HUES6 (cell line): Measurements from ENCODE around the gene TAX1BP3.

Experiments used
- H3K27ac ChIP-seq: 2 replicates; pipeline ENCODE4 v1.7.0; 2013; ENCODE audit warnings: low read depth, mild to moderate bottlenecking, low read length, inconsistent platforms
- H3K27me3 ChIP-seq: 2 replicates; pipeline ENCODE4 v1.6.1; 2013; ENCODE audit warnings: low read length; ENCODE audit not compliant: control insufficient read depth, insufficient read depth
- H3K36me3 ChIP-seq: 2 replicates; pipeline ENCODE4 v1.6.1; 2013; ENCODE audit warnings: low read length; ENCODE audit not compliant: control insufficient read depth, insufficient read depth
- H3K4me1 ChIP-seq: 2 replicates; pipeline ENCODE4 v1.6.1; 2013; ENCODE audit warnings: low read length; ENCODE audit not compliant: control insufficient read depth, insufficient read depth
- H3K4me3 ChIP-seq: 2 replicates; pipeline ENCODE4 v1.5.1; 2013; ENCODE audit warnings: low read depth, low read length
- H3K9ac ChIP-seq: one replicate; pipeline ENCODE4 v1.6.1; 2013; ENCODE audit warnings: mild to moderate bottlenecking, low read length
- H3K9me3 ChIP-seq: 2 replicates; pipeline ENCODE4 v1.6.1; 2013; ENCODE audit warnings: low read depth, low read length; ENCODE audit not compliant: control insufficient read depth, insufficient read depth

TAX1BP3 gene

DNA sequence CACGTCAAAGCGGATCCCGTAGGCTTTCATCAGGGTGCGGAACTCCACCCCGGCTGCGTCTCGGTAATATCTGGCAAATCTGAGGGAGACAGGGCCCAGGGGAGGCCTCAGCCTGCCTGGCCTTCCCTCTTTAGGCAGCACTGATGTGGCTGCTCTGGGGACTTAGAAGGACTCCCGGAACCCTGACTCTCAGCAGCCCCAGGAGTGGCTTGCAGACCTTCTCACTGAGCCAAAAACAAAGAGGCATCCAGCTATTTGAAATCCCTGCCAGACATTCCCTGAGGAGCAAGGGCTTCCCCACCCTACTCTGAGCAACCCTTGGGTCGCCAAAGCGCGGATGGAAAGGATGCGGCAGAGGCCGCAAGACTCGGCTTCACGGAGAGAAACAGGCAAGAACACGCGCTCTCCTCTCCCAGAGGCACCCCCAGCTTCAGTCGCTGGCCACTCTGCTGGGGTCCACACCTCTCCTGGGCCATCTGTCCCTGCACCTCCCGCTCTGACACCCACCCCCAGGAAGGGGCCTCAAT is 19.7 kb upstream of the TAX1BP3 start:
- Histone ChIP-seq H3K36me3 (no peaks in the 10 kb centered on the region), H3K4me3 (no peak overlapping the region), H3K4me1 (peaks cover 10% of the 10 kb centered on the region; the same call in 1 of the 2 replicates), H3K27me3 (peaks cover 5% of the 10 kb centered on the region; the same call in 1 of the 2 replicates), H3K9me3 (no peaks in the 10 kb centered on the region), H3K9ac (no peak overlapping the region), H3K27ac (no peak overlapping the region)

DNA sequence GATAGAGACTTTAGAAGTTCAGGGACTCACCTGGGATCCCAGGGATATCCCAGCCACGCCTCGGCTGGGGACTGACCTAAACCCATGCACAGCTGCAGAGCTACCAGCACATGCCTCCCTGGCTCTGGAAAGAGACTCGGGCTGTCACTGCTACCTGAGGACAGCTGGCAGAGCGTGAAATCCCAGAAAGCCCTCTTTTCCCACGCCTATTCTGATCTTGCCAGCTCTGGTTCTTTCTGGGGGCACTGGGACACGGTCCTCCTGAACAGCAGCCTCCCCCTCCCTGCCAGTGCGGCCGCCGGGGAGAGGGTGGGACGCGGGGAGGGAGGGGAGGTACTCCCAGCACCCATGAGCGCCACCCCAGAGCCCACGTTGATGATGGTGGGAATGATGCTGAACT is 16.8 kb upstream of the TAX1BP3 start:
- Histone ChIP-seq H3K9me3 (no peaks in the 10 kb centered on the region), H3K4me3 (no peak overlapping the region), H3K9ac (no peak overlapping the region), H3K27me3 (peaks cover 8% of the 10 kb centered on the region; the same call in 1 of the 2 replicates), H3K4me1 (peaks cover 10% of the 10 kb centered on the region; the same call in 1 of the 2 replicates), H3K27ac (no peak overlapping the region), H3K36me3 (no peaks in the 10 kb centered on the region)

DNA sequence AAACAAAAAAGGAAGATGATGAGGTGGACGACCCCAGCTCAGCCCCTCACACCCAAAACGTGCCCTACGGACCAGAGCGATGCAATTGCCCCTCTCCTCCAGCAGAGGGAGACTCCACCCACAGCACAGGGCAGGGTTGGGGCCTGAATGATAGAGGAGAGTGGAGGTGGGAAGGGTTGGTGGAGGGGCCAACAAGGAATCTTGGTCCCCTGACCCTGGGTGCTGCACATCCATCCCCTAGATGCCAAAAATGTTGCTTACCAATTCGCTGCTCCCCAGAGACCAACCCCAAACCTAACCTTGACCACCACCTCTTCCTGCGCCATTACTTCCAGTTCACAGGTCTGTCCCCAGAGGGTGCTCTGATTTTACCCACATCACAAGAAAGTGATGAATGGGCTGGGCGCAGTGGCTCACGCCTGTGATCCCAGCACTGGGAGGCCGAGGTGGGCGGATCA is 14.7 kb upstream of the TAX1BP3 start:
- peaks cover 7% of the 10 kb centered on the region for H3K4me1 ChIP-seq
- no peak overlapping the region for H3K27ac ChIP-seq

DNA sequence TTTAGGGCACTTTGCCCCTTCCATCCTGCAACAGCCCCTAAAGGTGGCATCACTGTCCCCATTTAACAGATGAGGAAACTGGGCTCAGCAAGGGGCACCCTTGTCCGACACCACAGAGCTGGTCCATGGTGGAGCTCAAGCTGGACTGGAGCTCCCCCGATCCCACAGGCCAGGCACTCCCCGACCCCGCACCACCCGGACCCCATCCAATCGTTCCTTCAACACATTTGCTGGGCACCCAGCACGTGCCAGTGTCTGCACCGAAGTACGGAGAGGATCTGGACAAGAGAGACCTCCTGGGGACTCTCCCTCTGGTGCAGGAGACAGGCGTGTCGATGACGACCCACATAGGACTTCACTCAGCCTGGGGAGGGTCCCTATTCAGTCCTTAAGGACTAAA is 13.7 kb upstream of the TAX1BP3 start:
- Histone ChIP-seq H3K4me1 (peaks cover 10% of the 10 kb centered on the region), H3K27me3 (peaks cover 8% of the 10 kb centered on the region; the same call in 1 of the 2 replicates), H3K9ac (no peak overlapping the region)

More for the DNA sequence above, 14.7 kb upstream of the TAX1BP3 start:
- peaks cover 8% of the 10 kb centered on the region; the same call in 1 of the 2 replicates for H3K27me3 ChIP-seq
- H3K9me3 ChIP-seq: no peaks in the 10 kb centered on the region
- H3K36me3 ChIP-seq: no peaks in the 10 kb centered on the region
- H3K4me3 ChIP-seq: no peak overlapping the region
- no peak overlapping the region for H3K9ac ChIP-seq

DNA sequence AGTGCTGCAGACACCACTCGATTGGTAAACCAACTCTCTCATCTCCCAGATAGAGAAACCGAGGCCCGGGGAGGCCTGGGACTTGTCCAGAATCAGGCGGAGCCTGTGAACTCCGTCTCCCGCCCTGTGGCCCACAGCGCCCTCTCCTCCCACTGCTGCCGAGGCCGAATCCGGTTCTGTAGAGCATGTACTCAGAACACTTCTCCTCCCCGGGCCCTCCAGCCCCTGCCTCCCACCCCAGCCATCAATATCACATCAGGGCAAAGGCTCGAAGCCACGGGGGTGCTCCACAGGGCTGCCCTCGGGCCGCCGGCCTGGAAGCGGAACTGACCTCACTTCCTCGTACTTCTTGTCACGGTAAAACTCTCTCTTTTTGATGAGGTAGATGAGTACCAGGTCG is 13.2 kb upstream of the TAX1BP3 start:
- H3K36me3 ChIP-seq: no peaks in the 10 kb centered on the region
- peaks cover 10% of the 10 kb centered on the region for H3K4me1 ChIP-seq
- peaks cover 8% of the 10 kb centered on the region; the same call in 1 of the 2 replicates for H3K27me3 ChIP-seq
- H3K4me3 ChIP-seq: no peak overlapping the region
- H3K27ac ChIP-seq: no peak overlapping the region
- no peaks in the 10 kb centered on the region for H3K9me3 ChIP-seq
- no peak overlapping the region for H3K9ac ChIP-seq

More for the DNA sequence above, 13.7 kb upstream of the TAX1BP3 start:
- Histone ChIP-seq H3K27ac (no peak overlapping the region), H3K36me3 (no peaks in the 10 kb centered on the region), H3K9me3 (no peaks in the 10 kb centered on the region), H3K4me3 (no peak overlapping the region)

DNA sequence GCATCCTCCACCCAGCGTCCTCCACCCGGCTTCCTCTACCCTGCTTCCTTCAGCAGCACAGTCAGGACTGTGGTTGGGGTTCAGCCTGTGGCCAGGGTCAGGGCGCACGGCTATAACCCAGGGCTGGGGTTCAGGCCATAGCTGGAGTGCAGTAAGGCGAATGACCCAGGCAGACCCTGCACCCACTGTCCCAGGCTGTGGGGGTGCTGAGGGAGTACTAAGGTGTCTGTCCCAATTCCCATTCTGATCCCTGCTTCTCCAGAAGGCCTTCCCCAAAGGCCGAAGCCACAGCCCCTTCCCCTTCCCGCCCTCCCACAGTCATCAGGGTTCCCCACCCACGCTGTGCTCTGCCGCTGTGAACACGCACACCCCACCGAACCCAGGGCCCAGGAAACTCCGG is 12.7 kb upstream of the TAX1BP3 start:
- H3K9me3 ChIP-seq: no peaks in the 10 kb centered on the region
- no peak overlapping the region for H3K9ac ChIP-seq
- H3K36me3 ChIP-seq: no peaks in the 10 kb centered on the region
- peaks cover 10% of the 10 kb centered on the region for H3K4me1 ChIP-seq
- H3K4me3 ChIP-seq: no peak overlapping the region
- H3K27me3 ChIP-seq: peaks cover 8% of the 10 kb centered on the region; the same call in 1 of the 2 replicates
- H3K27ac ChIP-seq: no peak overlapping the region

DNA sequence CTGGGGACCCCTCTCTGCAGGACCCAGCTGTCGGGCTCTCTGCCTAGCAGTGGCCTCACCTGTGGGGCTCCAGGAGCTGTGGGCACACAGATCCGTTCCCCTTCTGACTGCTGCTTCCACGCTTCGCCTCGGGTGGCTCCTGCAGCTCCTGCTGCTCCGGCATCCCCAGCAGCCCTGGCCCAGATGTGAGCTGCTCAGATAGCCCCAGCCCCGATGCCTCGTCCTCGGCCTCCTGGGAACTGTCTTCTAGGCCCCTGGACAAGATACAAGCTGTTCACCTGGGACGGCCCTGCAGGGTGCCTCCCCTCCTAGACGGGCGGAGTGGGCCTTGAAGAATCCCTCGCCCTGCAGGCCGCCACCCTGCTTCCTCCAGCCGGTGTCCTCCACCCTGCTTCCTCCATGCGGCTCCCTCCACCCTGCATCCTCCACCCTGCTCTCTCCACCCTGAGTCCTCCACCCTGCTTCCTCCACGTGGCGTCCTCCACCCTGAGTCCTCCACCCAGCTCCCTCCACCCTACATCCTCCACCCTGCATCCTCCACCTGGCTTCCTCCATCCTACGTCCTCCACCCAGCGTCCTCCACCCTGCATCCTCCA is 11.3 kb upstream of the TAX1BP3 start:
- H3K9ac ChIP-seq: no peak overlapping the region
- H3K9me3 ChIP-seq: no peaks in the 10 kb centered on the region
- no peak overlapping the region for H3K4me3 ChIP-seq
- H3K27me3 ChIP-seq: peaks cover 3% of the 10 kb centered on the region; the same call in 1 of the 2 replicates
- H3K4me1 ChIP-seq: peaks cover 10% of the 10 kb centered on the region
- H3K27ac ChIP-seq: no peak overlapping the region
- no peaks in the 10 kb centered on the region for H3K36me3 ChIP-seq

DNA sequence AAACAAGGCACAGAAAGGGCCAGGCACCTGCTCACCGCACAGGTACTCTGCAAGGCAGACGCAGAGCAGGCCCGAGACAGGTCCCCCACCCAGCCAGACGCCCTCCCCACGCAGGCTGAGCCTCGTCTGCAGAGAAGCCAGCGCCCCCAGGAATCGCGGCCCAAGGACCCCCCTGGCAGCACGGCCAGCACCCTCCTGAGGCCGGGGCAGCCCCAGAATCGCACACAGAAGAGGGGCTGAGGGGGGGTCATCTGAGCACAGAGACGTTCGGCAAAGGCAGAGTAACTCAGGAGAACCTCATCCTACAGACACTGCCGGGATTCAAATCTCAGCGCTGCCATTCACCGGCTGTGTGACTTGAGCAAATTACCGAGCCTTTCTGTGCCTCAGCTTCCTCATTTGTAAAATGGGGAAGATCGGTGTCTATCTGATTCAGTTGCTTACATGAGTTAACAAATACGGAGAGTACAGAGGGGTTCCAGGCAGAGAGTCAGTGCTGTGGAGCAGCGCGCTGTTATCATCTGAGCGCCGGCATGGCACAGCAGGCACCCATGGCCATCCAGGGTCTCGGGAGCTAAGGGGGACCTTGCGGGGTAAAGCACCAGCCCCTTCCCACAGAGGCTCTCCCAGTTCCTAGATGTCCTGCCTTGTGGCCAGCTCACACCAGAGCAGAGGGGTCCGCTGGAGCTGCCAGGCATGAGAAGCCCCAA is 10.6 kb upstream of the TAX1BP3 start:
- Histone ChIP-seq H3K9ac (no peak overlapping the region), H3K36me3 (no peaks in the 10 kb centered on the region), H3K4me3 (no peak overlapping the region), H3K27me3 (peaks cover 3% of the 10 kb centered on the region; the same call in 1 of the 2 replicates), H3K9me3 (no peaks in the 10 kb centered on the region), H3K27ac (no peak overlapping the region), H3K4me1 (peaks cover 10% of the 10 kb centered on the region)

DNA sequence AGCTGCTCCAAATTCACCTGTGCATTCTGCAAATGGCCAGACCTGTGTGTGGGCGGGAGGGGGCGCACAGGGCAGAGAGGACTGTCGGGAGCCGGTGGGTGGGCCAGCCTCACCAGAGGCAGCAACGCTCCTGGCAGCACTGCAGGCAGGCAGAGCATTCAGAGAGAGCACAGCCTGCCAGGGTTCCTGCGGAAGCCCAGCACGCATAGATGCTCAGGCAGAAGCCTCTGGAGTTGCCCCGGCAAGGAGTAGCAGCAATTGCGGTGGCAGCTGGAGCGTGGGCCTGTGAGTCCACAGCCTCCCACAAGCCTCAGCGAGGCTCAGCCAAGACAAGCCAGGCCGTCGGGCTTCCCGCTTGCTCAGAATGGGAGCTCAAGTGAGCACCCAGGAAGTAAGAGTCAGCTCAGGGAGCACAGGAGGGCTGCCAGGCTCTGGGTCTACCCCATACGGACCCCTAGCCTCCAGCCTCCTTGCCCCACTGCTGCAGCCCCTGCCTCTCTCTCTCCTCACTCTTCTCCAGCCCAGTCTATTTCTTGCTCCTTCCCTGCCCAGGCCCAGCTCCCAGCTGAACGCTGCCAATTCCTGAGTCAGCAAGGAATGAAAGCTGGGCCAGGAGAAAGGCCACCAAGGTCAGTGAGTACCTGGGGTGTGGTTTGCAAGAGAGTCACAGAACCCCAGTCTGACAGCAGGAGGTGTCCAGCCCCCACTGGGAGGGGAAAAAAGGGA is 9.9 kb upstream of the TAX1BP3 start:
- H3K4me1 ChIP-seq: peaks cover 10% of the 10 kb centered on the region
- H3K27me3 ChIP-seq: peaks cover 3% of the 10 kb centered on the region; the same call in 1 of the 2 replicates
- no peaks in the 10 kb centered on the region for H3K9me3 ChIP-seq
- no peak overlapping the region for H3K4me3 ChIP-seq
- H3K36me3 ChIP-seq: no peaks in the 10 kb centered on the region
- no peak overlapping the region for H3K9ac ChIP-seq
- H3K27ac ChIP-seq: no peak overlapping the region

DNA sequence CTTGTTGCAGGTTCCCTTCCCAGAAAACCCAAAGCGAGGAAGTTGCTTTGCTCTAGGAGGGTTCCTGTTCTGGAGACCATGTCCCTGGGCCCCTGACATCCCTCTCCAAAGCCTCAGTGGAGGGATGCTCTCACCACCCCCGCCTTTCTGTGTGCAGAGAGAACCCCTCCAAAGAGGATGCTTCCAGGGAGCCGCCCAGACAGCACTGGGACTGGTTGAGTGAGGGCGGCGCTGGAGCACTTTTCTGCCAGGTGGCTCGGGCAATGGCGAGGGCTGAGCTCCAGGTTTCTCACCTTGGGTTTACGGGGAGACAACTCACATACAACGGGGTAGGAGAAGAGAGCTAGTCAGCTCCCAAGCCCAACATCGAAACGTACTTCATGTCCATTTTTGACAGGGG is 7.5 kb upstream of the TAX1BP3 start:
- Histone ChIP-seq H3K27ac (no peak overlapping the region), H3K36me3 (no peaks in the 10 kb centered on the region), H3K27me3 (no peaks in the 10 kb centered on the region), H3K9ac (no peak overlapping the region), H3K9me3 (no peaks in the 10 kb centered on the region), H3K4me3 (no peak overlapping the region), H3K4me1 (peaks cover 10% of the 10 kb centered on the region)
